Fibroblast of pulmonary artery (primary cell): ENCODE data around the gene C9orf50.

Experiments used
- DNase-seq: peaks from one replicate; pipeline ENCODE4 v3.0.0-alpha.2; 2010; ENCODE audit warnings: low read depth
- H3K4me3 ChIP-seq: replicated peaks from 2 replicates; pipeline ENCODE4 v1.5.1; 2011; ENCODE audit warnings: low read depth, mild to moderate bottlenecking, control low read depth, low read length, moderate library complexity
- TF ChIP-seq, protein P1 (sequence below): IDR thresholded peaks from 2 replicates; pipeline ENCODE4 v1.5.1; 2011; ENCODE audit warnings: mild to moderate bottlenecking, control low read depth, low read length, inconsistent platforms; ENCODE audit errors: missing control alignments

Gene C9orf50

DNA sequence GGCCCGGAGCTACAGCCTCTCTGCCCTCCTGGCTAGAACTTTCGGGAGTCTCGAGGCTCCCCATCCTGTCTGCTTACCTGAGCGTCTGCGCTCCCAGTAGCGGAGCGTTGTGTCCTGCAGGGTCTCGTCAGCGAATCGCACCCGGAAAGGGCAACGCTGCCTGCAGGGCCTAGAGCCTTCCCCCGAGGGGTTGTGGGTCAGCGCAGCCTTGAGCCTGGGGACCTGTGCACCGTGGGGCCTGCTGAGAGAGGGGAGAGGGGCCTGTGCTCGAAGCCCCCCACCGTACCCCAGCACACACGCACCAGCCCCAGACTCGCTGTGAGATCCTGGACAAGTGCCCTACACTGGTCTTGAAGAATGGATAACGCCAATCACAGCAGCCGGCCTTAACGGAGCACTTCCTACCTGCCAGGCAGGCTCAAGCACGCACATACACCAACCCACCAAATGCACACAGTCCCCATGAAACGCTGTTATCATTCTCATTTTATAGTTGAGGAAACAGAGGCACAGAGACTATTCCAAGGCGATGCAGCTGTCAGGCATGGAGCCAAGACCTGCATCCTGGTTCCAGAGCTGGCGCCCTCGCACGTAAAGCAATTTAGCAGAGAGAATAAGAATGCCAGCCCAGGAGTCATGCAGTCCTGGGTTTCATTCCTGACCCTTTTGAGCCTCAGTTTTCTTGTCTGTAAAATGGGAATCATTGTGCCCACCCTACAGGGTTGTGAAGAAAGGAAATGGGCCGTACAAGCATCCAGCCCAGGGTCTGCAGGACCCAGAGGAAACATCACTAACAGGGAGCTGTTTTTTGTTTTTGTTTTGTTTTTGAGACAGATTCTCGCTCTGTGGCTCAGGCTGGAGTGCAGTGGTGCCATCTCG lies 5.3 kb downstream of the C9orf50 start:
- no peak for DNase-seq
- TF ChIP-seq, protein P1, sequence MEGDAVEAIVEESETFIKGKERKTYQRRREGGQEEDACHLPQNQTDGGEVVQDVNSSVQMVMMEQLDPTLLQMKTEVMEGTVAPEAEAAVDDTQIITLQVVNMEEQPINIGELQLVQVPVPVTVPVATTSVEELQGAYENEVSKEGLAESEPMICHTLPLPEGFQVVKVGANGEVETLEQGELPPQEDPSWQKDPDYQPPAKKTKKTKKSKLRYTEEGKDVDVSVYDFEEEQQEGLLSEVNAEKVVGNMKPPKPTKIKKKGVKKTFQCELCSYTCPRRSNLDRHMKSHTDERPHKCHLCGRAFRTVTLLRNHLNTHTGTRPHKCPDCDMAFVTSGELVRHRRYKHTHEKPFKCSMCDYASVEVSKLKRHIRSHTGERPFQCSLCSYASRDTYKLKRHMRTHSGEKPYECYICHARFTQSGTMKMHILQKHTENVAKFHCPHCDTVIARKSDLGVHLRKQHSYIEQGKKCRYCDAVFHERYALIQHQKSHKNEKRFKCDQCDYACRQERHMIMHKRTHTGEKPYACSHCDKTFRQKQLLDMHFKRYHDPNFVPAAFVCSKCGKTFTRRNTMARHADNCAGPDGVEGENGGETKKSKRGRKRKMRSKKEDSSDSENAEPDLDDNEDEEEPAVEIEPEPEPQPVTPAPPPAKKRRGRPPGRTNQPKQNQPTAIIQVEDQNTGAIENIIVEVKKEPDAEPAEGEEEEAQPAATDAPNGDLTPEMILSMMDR: no peak
- no peak overlapping the region for H3K4me3 ChIP-seq

DNA sequence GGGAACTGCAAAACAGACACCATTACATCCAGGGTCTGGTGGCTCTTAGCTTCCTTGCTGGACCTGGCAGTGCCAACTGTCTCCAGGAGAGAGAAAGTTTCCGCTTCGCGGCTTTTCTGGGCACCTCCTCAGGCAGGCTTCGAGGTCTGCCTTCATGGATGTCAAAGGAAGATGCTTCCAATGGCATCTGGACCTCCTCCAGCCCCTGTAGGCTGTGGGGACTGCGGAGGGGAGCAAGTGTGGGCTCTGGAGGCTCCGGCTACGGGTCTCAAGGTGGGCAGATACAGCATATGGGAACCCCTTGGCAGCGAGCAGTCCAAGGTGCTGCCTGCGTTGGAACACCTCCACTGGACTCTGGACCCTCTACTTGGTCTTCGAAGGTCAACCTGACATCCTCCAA lies 6.0 kb downstream of the C9orf50 start:
- DNase-seq: no peak
- no peak overlapping the region for H3K4me3 ChIP-seq
- TF ChIP-seq, protein P1: no peak

DNA sequence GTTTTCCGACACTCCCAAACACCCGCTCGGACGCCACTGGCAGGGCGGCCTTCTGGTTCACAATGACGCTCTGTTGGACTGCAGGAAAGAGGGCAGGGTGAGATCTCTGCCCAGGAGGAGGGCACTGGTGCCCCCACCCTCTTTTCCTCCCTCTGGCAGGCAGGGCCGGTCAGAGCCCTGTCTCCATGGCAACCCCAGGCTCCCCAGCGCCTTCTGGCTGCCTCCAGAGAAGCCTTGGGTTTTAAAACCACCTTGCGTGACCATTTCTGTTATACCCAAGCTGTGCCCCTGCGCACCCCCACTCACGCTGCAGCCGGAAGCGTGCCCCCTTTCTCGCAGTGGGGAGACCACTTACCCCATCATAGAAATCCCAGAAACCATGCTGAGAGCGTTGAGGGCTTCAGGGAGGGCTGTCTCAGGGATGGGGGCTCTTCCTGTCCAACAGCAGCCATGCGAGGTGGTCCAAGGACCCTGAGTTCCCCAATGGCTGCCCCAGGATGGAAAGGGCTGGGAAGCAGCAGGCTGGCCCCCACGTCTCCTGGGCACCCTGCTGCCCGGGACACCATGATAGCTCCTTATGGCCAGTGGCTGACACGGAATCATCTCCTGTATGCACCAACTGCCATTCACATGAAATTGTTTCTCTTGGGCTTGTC lies 7.3 kb downstream of the C9orf50 start:
- TF ChIP-seq, protein P1: no peak
- DNase-seq: no peak
- no peak overlapping the region for H3K4me3 ChIP-seq

DNA sequence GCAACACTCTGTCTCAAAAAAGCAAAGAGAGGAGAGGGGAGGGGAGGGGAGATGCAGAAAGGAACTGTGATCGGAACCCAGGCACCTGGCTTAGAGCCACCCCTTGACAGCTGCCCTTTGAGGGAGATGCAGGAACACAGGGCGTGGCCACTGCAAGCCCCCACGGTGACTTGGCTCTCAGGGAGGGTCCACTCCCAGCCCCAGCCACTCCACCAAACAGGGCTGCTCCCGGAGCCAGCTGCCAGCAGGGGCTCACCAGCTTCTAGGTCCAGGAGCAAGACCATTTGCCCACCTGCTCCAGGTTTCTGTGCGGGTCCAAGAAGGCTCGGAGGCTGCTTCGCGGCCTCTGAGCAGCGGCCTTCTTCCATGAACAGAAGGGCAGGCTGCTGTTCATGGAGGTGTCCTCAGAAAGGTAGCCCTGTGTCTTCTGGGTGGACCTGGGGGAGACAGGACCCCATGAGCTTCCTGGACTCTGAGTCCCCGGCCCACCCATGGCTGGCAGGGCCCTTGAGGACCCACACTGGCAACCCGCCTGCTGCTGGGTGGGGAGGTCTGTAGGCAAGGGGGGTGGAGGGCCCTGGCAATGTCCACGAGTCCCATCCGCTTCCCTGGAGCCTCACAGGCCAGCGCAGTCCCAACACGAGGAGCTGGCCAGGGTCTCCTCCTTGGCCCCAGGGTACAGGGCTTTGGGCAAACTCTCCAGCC lies 7.9 kb downstream of the C9orf50 start:
- TF ChIP-seq, protein P1: no peak
- no peak overlapping the region for H3K4me3 ChIP-seq
- no peak for DNase-seq

DNA sequence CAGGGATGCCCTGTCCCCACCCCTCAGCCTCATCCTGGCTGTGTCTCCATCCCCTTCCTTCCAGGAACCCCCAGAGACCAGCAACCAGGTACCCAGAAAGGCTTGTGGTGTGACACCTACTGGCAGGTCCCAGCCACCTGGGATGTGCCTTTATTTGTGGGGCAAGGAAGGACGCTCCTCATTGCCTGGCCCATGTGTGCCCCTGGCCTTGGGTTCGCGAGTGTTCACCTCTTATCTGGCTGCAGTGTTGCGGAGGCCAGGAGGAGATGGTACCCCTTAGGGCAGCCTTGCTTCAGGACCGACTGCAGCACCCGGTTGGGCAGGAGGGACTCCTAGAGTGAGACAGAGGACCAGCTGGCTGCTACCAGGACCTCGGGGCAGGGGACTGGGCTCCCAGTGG lies 8.8 kb downstream of the C9orf50 start:
- no peak overlapping the region for H3K4me3 ChIP-seq
- TF ChIP-seq, protein P1: no peak
- no peak for DNase-seq

DNA sequence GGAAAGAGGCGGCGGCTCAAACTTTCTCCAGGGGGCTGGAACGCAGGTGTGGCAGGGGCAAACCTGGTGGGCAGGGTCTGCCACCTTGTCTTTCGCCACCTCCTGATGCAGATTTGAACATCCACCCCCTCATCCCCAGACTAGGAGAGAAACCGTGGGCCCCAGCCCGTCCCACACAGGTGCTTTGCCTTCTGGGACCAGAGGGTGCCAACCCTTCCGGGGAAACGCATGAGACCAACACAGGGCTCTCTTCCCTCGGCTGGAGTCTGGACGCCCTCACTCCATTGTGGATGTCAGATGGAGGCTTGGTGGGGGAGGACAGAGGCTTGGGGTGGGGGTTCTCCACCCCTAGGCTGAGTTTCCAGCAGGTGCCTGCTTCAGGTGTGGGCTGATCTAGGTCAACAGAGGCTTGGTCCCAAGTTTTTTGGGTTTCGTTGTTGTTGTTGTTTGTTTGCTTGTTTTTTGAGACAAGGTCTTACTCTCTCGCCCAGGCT lies 9.5 kb downstream of the C9orf50 start:
- DNase-seq: no peak
- no peak overlapping the region for H3K4me3 ChIP-seq
- TF ChIP-seq, protein P1: no peak
